ENCODE measurements around the gene HDAC2.

DNA sequence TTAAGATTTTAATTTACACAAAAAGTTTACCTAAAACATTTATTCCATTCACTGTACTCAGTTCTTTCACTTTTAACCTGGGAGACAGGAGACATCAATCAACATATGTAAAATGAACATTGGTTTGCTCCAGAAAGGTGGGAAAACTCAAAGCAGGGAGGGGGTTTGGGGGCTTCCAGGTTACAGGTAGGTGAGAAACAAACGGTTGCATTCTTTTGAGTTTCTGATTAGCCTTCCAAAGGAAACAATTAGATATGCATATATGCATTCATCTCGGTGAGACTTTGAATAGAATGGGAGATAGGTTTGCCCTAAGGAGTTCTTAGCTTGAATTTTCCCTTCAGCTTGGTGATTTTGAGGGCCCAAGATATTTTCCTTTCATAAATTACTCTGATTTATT is 38.2 kb upstream of the HDAC2 start:
- TF ChIP-seq CEBPB (IDR thresholded peaks at IDR 0.05) (no peak), USF1 (IDR thresholded peaks at IDR 0.05) (no peak), RAD21 (IDR thresholded peaks at IDR 0.05; ENCODE audit: low read depth) (no peak), ZBTB7A (IDR thresholded peaks at IDR 0.05; ENCODE audit: low read depth) (no peak), YY1 (IDR thresholded peaks at IDR 0.05; ENCODE audit: low read depth) (no peak), EGR1 (IDR thresholded peaks at IDR 0.05) (no peak), NFIC (IDR thresholded peaks at IDR 0.05) (no peak), TAF1 (IDR thresholded peaks at IDR 0.05; ENCODE audit: low read depth) (no peak), EP300 (IDR thresholded peaks at IDR 0.05; ENCODE audit: borderline replicate concordance) (no peak), CREB1 (IDR thresholded peaks at IDR 0.05; ENCODE audit: low read depth) (no peak), TEAD4 (IDR thresholded peaks at IDR 0.05) (no peak)
- TF ChIP-seq, protein P1, sequence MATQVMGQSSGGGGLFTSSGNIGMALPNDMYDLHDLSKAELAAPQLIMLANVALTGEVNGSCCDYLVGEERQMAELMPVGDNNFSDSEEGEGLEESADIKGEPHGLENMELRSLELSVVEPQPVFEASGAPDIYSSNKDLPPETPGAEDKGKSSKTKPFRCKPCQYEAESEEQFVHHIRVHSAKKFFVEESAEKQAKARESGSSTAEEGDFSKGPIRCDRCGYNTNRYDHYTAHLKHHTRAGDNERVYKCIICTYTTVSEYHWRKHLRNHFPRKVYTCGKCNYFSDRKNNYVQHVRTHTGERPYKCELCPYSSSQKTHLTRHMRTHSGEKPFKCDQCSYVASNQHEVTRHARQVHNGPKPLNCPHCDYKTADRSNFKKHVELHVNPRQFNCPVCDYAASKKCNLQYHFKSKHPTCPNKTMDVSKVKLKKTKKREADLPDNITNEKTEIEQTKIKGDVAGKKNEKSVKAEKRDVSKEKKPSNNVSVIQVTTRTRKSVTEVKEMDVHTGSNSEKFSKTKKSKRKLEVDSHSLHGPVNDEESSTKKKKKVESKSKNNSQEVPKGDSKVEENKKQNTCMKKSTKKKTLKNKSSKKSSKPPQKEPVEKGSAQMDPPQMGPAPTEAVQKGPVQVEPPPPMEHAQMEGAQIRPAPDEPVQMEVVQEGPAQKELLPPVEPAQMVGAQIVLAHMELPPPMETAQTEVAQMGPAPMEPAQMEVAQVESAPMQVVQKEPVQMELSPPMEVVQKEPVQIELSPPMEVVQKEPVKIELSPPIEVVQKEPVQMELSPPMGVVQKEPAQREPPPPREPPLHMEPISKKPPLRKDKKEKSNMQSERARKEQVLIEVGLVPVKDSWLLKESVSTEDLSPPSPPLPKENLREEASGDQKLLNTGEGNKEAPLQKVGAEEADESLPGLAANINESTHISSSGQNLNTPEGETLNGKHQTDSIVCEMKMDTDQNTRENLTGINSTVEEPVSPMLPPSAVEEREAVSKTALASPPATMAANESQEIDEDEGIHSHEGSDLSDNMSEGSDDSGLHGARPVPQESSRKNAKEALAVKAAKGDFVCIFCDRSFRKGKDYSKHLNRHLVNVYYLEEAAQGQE (IDR thresholded peaks at IDR 0.05; ENCODE audit: low read depth): no peak
- TF ChIP-seq, protein P2, sequence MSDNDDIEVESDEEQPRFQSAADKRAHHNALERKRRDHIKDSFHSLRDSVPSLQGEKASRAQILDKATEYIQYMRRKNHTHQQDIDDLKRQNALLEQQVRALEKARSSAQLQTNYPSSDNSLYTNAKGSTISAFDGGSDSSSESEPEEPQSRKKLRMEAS (IDR thresholded peaks at IDR 0.05): no peak
